ENCODE data around the gene MANBA.

GRCh38 chr4:102678107-102678506 is 82.7 kb downstream of the MANBA start:
- TF ChIP-seq POLR2A (IDR thresholded peaks at IDR 0.05; ENCODE audit: low read depth, low read length): no peak
- TF ChIP-seq, protein P1, sequence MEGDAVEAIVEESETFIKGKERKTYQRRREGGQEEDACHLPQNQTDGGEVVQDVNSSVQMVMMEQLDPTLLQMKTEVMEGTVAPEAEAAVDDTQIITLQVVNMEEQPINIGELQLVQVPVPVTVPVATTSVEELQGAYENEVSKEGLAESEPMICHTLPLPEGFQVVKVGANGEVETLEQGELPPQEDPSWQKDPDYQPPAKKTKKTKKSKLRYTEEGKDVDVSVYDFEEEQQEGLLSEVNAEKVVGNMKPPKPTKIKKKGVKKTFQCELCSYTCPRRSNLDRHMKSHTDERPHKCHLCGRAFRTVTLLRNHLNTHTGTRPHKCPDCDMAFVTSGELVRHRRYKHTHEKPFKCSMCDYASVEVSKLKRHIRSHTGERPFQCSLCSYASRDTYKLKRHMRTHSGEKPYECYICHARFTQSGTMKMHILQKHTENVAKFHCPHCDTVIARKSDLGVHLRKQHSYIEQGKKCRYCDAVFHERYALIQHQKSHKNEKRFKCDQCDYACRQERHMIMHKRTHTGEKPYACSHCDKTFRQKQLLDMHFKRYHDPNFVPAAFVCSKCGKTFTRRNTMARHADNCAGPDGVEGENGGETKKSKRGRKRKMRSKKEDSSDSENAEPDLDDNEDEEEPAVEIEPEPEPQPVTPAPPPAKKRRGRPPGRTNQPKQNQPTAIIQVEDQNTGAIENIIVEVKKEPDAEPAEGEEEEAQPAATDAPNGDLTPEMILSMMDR (conservative IDR thresholded peaks at IDR 0.05; ENCODE audit: low read depth, low read length): no peak
- TF ChIP-seq MXI1 (IDR thresholded peaks at IDR 0.05; ENCODE audit: borderline replicate concordance, low read depth, low read length): no peak
- TF ChIP-seq CEBPB (IDR thresholded peaks at IDR 0.05; ENCODE audit: low read depth, low read length): no peak
- no peak for TF ChIP-seq MAZ (IDR thresholded peaks at IDR 0.05; ENCODE audit: borderline replicate concordance, low read depth, low read length)
- TF ChIP-seq RFX5 (IDR thresholded peaks at IDR 0.05; ENCODE audit: low read depth, low read length): no peak
- TF ChIP-seq RAD21 (IDR thresholded peaks at IDR 0.05; ENCODE audit: low read length): no peak
- TF ChIP-seq BHLHE40 (IDR thresholded peaks at IDR 0.05; ENCODE audit: low read depth, low read length): no peak
- TF ChIP-seq CHD1 (IDR thresholded peaks at IDR 0.05; ENCODE audit: low read depth, low read length): no peak
- TF ChIP-seq USF2 (IDR thresholded peaks at IDR 0.05; ENCODE audit: low read depth, low read length): no peak
- no peak for TF ChIP-seq MAFK (IDR thresholded peaks at IDR 0.05; ENCODE audit: low read depth, low read length)
- no peak for TF ChIP-seq SMC3 (IDR thresholded peaks at IDR 0.05; ENCODE audit: low read depth, low read length)
